ENCODE data around the gene AMBRA1.
"Not testable (repeated sequence)": the region's sequence is repeated elsewhere in the genome, so short reads cannot be mapped to it uniquely, and the experiment has no call there.

The AMBRA1 gene

GRCh38 chr11:46616551-46617133 lies 22.8 kb upstream of the AMBRA1 start:
- DNase-seq, result no peak

GRCh38 chr11:46615756-46616155 lies 21.9 kb upstream of the AMBRA1 start:
- no peak for DNase-seq

GRCh38 chr11:46612326-46612725 lies 18.5 kb upstream of the AMBRA1 start:
- DNase-seq, result no peak

GRCh38 chr11:46611526-46612304 lies 17.9 kb upstream of the AMBRA1 start:
- DNase-seq, result no peak

GRCh38 chr11:46609386-46609785 lies 15.6 kb upstream of the AMBRA1 start:
- DNase-seq, result no peak

GRCh38 chr11:46607516-46607915 lies 13.7 kb upstream of the AMBRA1 start:
- no peak for DNase-seq

GRCh38 chr11:46604796-46605195 lies 11.0 kb upstream of the AMBRA1 start:
- no peak for DNase-seq

GRCh38 chr11:46603704-46604308 lies 10.0 kb upstream of the AMBRA1 start:
- DNase-seq, result no peak

- DNase-seq, result no peak
These were observed 7.3 kb upstream of the AMBRA1 start for GRCh38 chr11:46601129-46601528.

- no peak for DNase-seq
These were observed 6.6 kb upstream of the AMBRA1 start for GRCh38 chr11:46600194-46600960.

GRCh38 chr11:46599340-46600193 lies 5.7 kb upstream of the AMBRA1 start:
- DNase-seq, result no peak

- no peak for DNase-seq
These were observed 3.9 kb upstream of the AMBRA1 start for GRCh38 chr11:46597609-46598219.

- no peak for DNase-seq
These were observed 3.3 kb upstream of the AMBRA1 start for GRCh38 chr11:46597155-46597554.

GRCh38 chr11:46594785-46595184 lies 962 bp upstream of the AMBRA1 start:
- no peak for DNase-seq

GRCh38 chr11:46594374-46594700 lies 514 bp upstream of the AMBRA1 start:
- no peak for DNase-seq

GRCh38 chr11:46590740-46591605 lies 2.9 kb downstream of the AMBRA1 start:
- DNase-seq, result no peak

- no peak for DNase-seq
These were observed 4.9 kb downstream of the AMBRA1 start for GRCh38 chr11:46588915-46589314.

GRCh38 chr11:46588131-46588530 lies 5.7 kb downstream of the AMBRA1 start:
- DNase-seq, result no peak

GRCh38 chr11:46583513-46583912 lies 10.3 kb downstream of the AMBRA1 start:
- not testable (repeated sequence) for DNase-seq

- no peak for DNase-seq
These were observed 11.2 kb downstream of the AMBRA1 start for GRCh38 chr11:46582588-46582987.

- no peak for DNase-seq
These were observed 16.8 kb downstream of the AMBRA1 start for GRCh38 chr11:46577058-46577457.

Measured in cortex of kidney (tissue), 1 donor.